Measurements from ENCODE around the gene BLNK.

- TF ChIP-seq EZH2phosphoT487 (IDR thresholded peaks at IDR 0.05; ENCODE audit: insufficient read depth, low read depth) (no peak), EZH2 (IDR thresholded peaks at IDR 0.05; ENCODE audit: insufficient read depth, poor library complexity, severe bottlenecking) (no peak)
Observed at GRCh38 chr10:96242822-96243221, 28.5 kb downstream of the BLNK start.

All from GM23248 (cell line).